ENCODE data around the gene HPDL. TPM values are rescaled to one million over a fixed set of nuclear protein-coding genes. Genes with fewer than 3 reads are reported as not detected.

The HPDL gene
- total and polyA plus RNA-seq, 2 donors = 0.91 to 6.8 TPM

- H3K9me3 ChIP-seq (ENCODE audit: control insufficient read depth in 2 of 2, insufficient read depth in 1 of 2, low read length in 1 of 2) = no peaks in the 10 kb centered on the region
- no peaks in the 10 kb centered on the region for H3K4me1 ChIP-seq (ENCODE audit: control insufficient read depth in 2 of 2, insufficient read depth in 2 of 2, low read length in 2 of 2)
- no peak for DNase-seq (ENCODE audit: low read depth in 6 of 9, low spot score in 9 of 9)
- H3K4me3 ChIP-seq (ENCODE audit: low read length in 2 of 2) = no peak overlapping the region
- H3K27me3 ChIP-seq (ENCODE audit: control insufficient read depth in 2 of 2, insufficient read depth in 1 of 2, low read length in 1 of 2) = no peaks in the 10 kb centered on the region
- H3K36me3 ChIP-seq (ENCODE audit: control insufficient read depth in 2 of 2, insufficient read depth in 2 of 2, low read length in 1 of 2) = no peaks in the 10 kb centered on the region
- H3K27ac ChIP-seq (ENCODE audit: low read depth in 1 of 2, low read length in 1 of 2) = no peak overlapping the region
Measured at GRCh38 chr1:45378184-45378583, 51.5 kb downstream of the HPDL start.

Other genes with a start within 250 kb of the HPDL start
- 0.24 TPM for gene ZSWIM5, start 120.3 kb upstream of the HPDL start, total RNA-seq
- 0.39 TPM for gene ZSWIM5, start 120.3 kb upstream of the HPDL start, polyA plus RNA-seq
- 13.3 TPM for gene TOE1, start 13.3 kb downstream of the HPDL start, total RNA-seq
- 12.0 TPM for gene TOE1, start 13.3 kb downstream of the HPDL start, polyA plus RNA-seq
- gene MUTYH, start 13.5 kb downstream of the HPDL start, total RNA-seq = 25.5 TPM
- 37.3 TPM for gene MUTYH, start 13.5 kb downstream of the HPDL start, polyA plus RNA-seq
- 3.9 TPM for gene TESK2, start 164.3 kb downstream of the HPDL start, total RNA-seq
- gene TESK2, start 164.3 kb downstream of the HPDL start, polyA plus RNA-seq = 6.6 TPM
- gene CCDC163, start 173.2 kb downstream of the HPDL start, total RNA-seq = 2.8 TPM
- 6.3 TPM for gene CCDC163, start 173.2 kb downstream of the HPDL start, polyA plus RNA-seq
- 3.6 TPM for gene MMACHC, start 173.4 kb downstream of the HPDL start, total RNA-seq
- gene MMACHC, start 173.4 kb downstream of the HPDL start, polyA plus RNA-seq = 1.5 TPM
- 347 TPM for gene PRDX1, start 195.0 kb downstream of the HPDL start, total RNA-seq
- gene PRDX1, start 195.0 kb downstream of the HPDL start, polyA plus RNA-seq = 389 TPM
- 147 TPM for gene AKR1A1, start 223.9 kb downstream of the HPDL start, total RNA-seq
- 130 TPM for gene AKR1A1, start 223.9 kb downstream of the HPDL start, polyA plus RNA-seq